H1 (cell line): Measurements from ENCODE around the gene MLEC. TPM values are rescaled to one million over a fixed set of nuclear protein-coding genes. Genes with fewer than 3 reads are reported as not detected.

Experiments used
- CTCF ChIA-PET: fragments of 300-600 bp; sonication (Branson Sonifier 250); formaldehyde crosslinking; loops from one replicate; lab custom pipeline; 2021; ENCODE audit not compliant: partially characterized antibody; lab: Charles Lee
- POLR2A ChIA-PET: fragments of 300-600 bp; sonication (Branson Sonifier 250); formaldehyde crosslinking; loops from one replicate; lab custom pipeline; 2021; ENCODE audit warnings: inconsistent platforms; ENCODE audit not compliant: partially characterized antibody; lab: Charles Lee
- DNase-seq, 2 experiments: peaks; one replicate each; pipeline versions ENCODE4 v3.0.0 to v3.0.0-alpha.2; 2010 to 2022; ENCODE audit warnings: low spot score in 2 of 2, low read depth in 1 of 2, mixed read lengths in 1 of 2
- FAIRE-seq: peaks from 2 replicates; lab custom pipeline; 2011; peaks lifted over from hg19 to GRCh38; lab: Jason Lieb, UNC
- H2AFZ ChIP-seq: 2 replicates; pipeline ENCODE4 v1.8.1; 2012; ENCODE audit warnings: low read length, inconsistent platforms
- H2AK5ac ChIP-seq: 2 replicates; pipeline ENCODE4 v1.6.1; 2013; ENCODE audit warnings: low read depth, low read length
- H2BK120ac ChIP-seq: replicated peaks from 2 replicates; pipeline ENCODE3; 2013; ENCODE audit warnings: low read depth, low read length, inconsistent platforms
- H2BK12ac ChIP-seq: 2 replicates; pipeline ENCODE4 v1.6.1; 2013; ENCODE audit warnings: low read depth, low read length
- H2BK15ac ChIP-seq: 2 replicates; pipeline ENCODE4 v1.6.1; 2013; ENCODE audit warnings: low read length
- H2BK20ac ChIP-seq: 2 replicates; pipeline ENCODE4 v1.6.1; 2013; ENCODE audit warnings: low read length
- H2BK5ac ChIP-seq: 2 replicates; pipeline ENCODE4 v1.6.1; 2013; ENCODE audit warnings: low read depth, low read length
- H3K14ac ChIP-seq: 2 replicates; pipeline ENCODE4 v1.6.1; 2013; ENCODE audit warnings: inconsistent platforms; ENCODE audit not compliant: insufficient read length
- H3K18ac ChIP-seq: 2 replicates; pipeline ENCODE4 v1.6.1; 2013; ENCODE audit warnings: low read length; ENCODE audit errors: extremely low read depth
- H3K23ac ChIP-seq: 2 replicates; pipeline ENCODE4 v1.6.1; 2013; ENCODE audit warnings: inconsistent platforms; ENCODE audit not compliant: insufficient read length
- H3K23me2 ChIP-seq: 2 replicates; pipeline ENCODE4 v1.6.1; 2013; ENCODE audit warnings: low read depth, low read length
- H3K27ac ChIP-seq: 2 replicates; pipeline ENCODE4 v1.6.1; 2011; ENCODE audit warnings: low read depth, low read length, inconsistent platforms
- H3K27me3 ChIP-seq, 4 experiments: replicated peaks in 1 of 4; 1 replicate in 1 of 4; 2 replicates in 3 of 4; pipeline versions ENCODE4 v1.6.1 to v1.8.1; 2011 to 2013; ENCODE audit warnings: low read length in 3 of 4, mild to moderate bottlenecking in 3 of 4, inconsistent platforms in 2 of 4, mixed read lengths in 2 of 4, moderate library complexity in 1 of 4; ENCODE audit not compliant: control insufficient read depth in 3 of 4, insufficient read depth in 3 of 4; ENCODE audit errors: extremely low read depth in 1 of 4
- H3K36me3 ChIP-seq, 4 experiments: 2 replicates each; pipeline versions ENCODE4 v1.6.1 to v1.8.1; 2011 to 2013; ENCODE audit warnings: mild to moderate bottlenecking in 4 of 4, low read length in 3 of 4, moderate library complexity in 2 of 4, control low read depth in 1 of 4, inconsistent platforms in 1 of 4; ENCODE audit not compliant: insufficient read depth in 4 of 4, control insufficient read depth in 2 of 4
- H3K4ac ChIP-seq: replicated peaks from 2 replicates; pipeline ENCODE3; 2013; ENCODE audit warnings: low read length, low read depth, mixed read lengths, inconsistent platforms; ENCODE audit not compliant: insufficient read length
- H3K4me1 ChIP-seq, 4 experiments: replicated peaks in 1 of 4; 1 replicate in 1 of 4; 2 replicates in 3 of 4; pipeline versions ENCODE4 v1.6.1 to v1.8.1; 2011 to 2013; ENCODE audit warnings: low read length in 3 of 4, inconsistent platforms in 2 of 4, mixed read lengths in 1 of 4; ENCODE audit not compliant: insufficient read depth in 4 of 4, control insufficient read depth in 3 of 4
- H3K4me2 ChIP-seq, 2 experiments: 2 replicates each; pipeline versions ENCODE4 v1.6.1 to v1.8.1; 2011 to 2013; ENCODE audit warnings: low read depth in 2 of 2, low read length in 2 of 2, control low read depth in 1 of 2, inconsistent platforms in 1 of 2, mild to moderate bottlenecking in 1 of 2; ENCODE audit not compliant: insufficient read depth in 1 of 2
- H3K4me3 ChIP-seq, 4 experiments: fragments of 200-600, 300-600 bp in 1 of 4; sonication (generic), shearing (Covaris generic), sonication (Bioruptor Twin) in 1 of 4; 2 replicates each; pipeline versions ENCODE4 v1.5.1 to v1.8.1; 2011 to 2016; ENCODE audit warnings: low read length in 4 of 4, low read depth in 3 of 4, control low read depth in 2 of 4, inconsistent platforms in 2 of 4, mild to moderate bottlenecking in 2 of 4, mixed read lengths in 1 of 4, moderate library complexity in 1 of 4; ENCODE audit not compliant: insufficient read depth in 2 of 4; ENCODE audit errors: extremely low read depth in 1 of 4
- H3K56ac ChIP-seq: replicated peaks from 2 replicates; pipeline ENCODE3; 2013; ENCODE audit warnings: low read depth, mild to moderate bottlenecking, mixed read lengths, low read length, inconsistent platforms; ENCODE audit not compliant: insufficient read length
- H3K79me1 ChIP-seq: 2 replicates; pipeline ENCODE4 v1.6.1; 2013; ENCODE audit warnings: low read depth, low read length, control low read depth
- H3K79me2 ChIP-seq, 2 experiments: 2 replicates each; pipeline versions ENCODE4 v1.6.1 to v1.8.1; 2012 to 2013; ENCODE audit warnings: low read length in 2 of 2, mild to moderate bottlenecking in 2 of 2, inconsistent platforms in 1 of 2; ENCODE audit not compliant: insufficient read depth in 2 of 2, control insufficient read depth in 1 of 2
- H3K9ac ChIP-seq, 4 experiments: replicated peaks in 1 of 4; 1 replicate in 1 of 4; 2 replicates in 3 of 4; pipeline versions ENCODE4 v1.6.1 to v1.8.1; 2011 to 2013; ENCODE audit warnings: low read depth in 3 of 4, low read length in 3 of 4, control low read depth in 2 of 4, mild to moderate bottlenecking in 2 of 4, moderate library complexity in 2 of 4, inconsistent platforms in 1 of 4; ENCODE audit errors: extremely low read depth in 1 of 4
- H3K9me3 ChIP-seq, 2 experiments: 2 replicates each; pipeline versions ENCODE4 v1.6.1 to v1.8.1; 2012 to 2013; ENCODE audit warnings: mild to moderate bottlenecking in 2 of 2, moderate library complexity in 2 of 2, control low read depth in 1 of 2, inconsistent platforms in 1 of 2, low read depth in 1 of 2, low read length in 1 of 2, mixed read lengths in 1 of 2; ENCODE audit not compliant: insufficient read depth in 2 of 2
- H4K20me1 ChIP-seq, 2 experiments: replicated peaks in 1 of 2; 2 replicates each; pipeline versions ENCODE3 to v1.8.1; 2011 to 2013; ENCODE audit warnings: inconsistent platforms in 2 of 2, low read length in 2 of 2, mild to moderate bottlenecking in 1 of 2; ENCODE audit not compliant: insufficient read depth in 2 of 2, control insufficient read depth in 1 of 2
- H4K5ac ChIP-seq: 2 replicates; pipeline ENCODE4 v1.6.1; 2013; ENCODE audit warnings: low read length, low read depth, mixed read lengths, inconsistent platforms; ENCODE audit not compliant: insufficient read length
- H4K8ac ChIP-seq: 2 replicates; pipeline ENCODE4 v1.8.0; 2013; ENCODE audit warnings: mild to moderate bottlenecking, moderate library complexity, low read length, inconsistent platforms; ENCODE audit not compliant: insufficient read depth; ENCODE audit errors: extremely low read depth
- H4K91ac ChIP-seq: replicated peaks from 2 replicates; pipeline ENCODE3; 2013; ENCODE audit warnings: low read length, mixed read lengths, inconsistent platforms; ENCODE audit not compliant: insufficient read length
- ATF2 ChIP-seq: IDR thresholded peaks from 2 replicates; pipeline ENCODE4 v1.6.1; 2012; ENCODE audit warnings: low read length, inconsistent platforms
- ATF3 ChIP-seq: IDR thresholded peaks from 2 replicates; pipeline ENCODE4 v1.6.1; 2011; ENCODE audit warnings: low read depth, mild to moderate bottlenecking, low read length; ENCODE audit not compliant: insufficient read depth
- GTF2F1 ChIP-seq: IDR thresholded peaks from 2 replicates; pipeline ENCODE4 v1.6.1; 2012; ENCODE audit warnings: low read depth, low read length, improper control_type of control experiment, borderline replicate concordance
- MAX ChIP-seq: IDR thresholded peaks from 2 replicates; pipeline ENCODE4 v1.6.1; 2012; ENCODE audit warnings: inconsistent platforms
- SIN3A ChIP-seq, 2 experiments: IDR thresholded peaks in 1 of 2; conservative IDR thresholded peaks in 1 of 2; 2 replicates each; pipeline ENCODE4 v1.6.1; 2011 to 2012; ENCODE audit warnings: low read length in 2 of 2, improper control_type of control experiment in 1 of 2, low read depth in 1 of 2, mild to moderate bottlenecking in 1 of 2
- YY1 ChIP-seq: IDR thresholded peaks from 2 replicates; pipeline ENCODE4 v1.6.1; 2011; ENCODE audit warnings: low read depth, mild to moderate bottlenecking, low read length
- WGBS, 2 experiments: shearing (Covaris generic) in 1 of 2; methylation state at CpG; one replicate each; pipeline versions ENCODE4 v1.1.6 to v1.1.7; 2013 to 2015; ENCODE audit warnings: low lambda C conversion rate in 2 of 2, mixed read lengths in 2 of 2, inconsistent platforms in 1 of 2, low coverage in 1 of 2, missing lambda C conversion rate in 1 of 2; ENCODE audit not compliant: insufficient replicate concordance in 2 of 2, insufficient coverage in 1 of 2, insufficient read length in 1 of 2; ENCODE audit errors: extremely low coverage in 1 of 2, missing lambda C conversion rate in 1 of 2; 5-methylcytosine and 5-hydroxymethylcytosine counted together
- polyA plus RNA-seq, 7 experiments: library from polyadenylated mRNA; depleted of rRNA in 3 of 7; stranded (reverse) in 5 of 7; unstranded in 2 of 7; fragments of >200 nt in 5 of 7; fragments of 200-250 nt in 2 of 7; gene quantifications; 1 replicate in 5 of 7; 2 replicates in 1 of 7; 4 replicates in 1 of 7; pipeline versions ENCODE4 v1.2.1 to v1.2.3, GENCODE V29; 2011 to 2013; ENCODE audit warnings: missing spikeins in 2 of 7, mixed read lengths in 2 of 7
- total RNA-seq: library from RNA; stranded (reverse); fragmentation: NEBNext Ultra II Directional; extraction: Animal tissue kit (Norgen Biotek cat#: 25700); gene quantifications from 2 replicates; pipeline ENCODE4 v1.2.1, GENCODE V29; 2021

The MLEC gene
- total and polyA plus RNA-seq, 2 of the 8 experiments (the other 6 are each of a cell fraction or from before 2014, with no cell fraction given): 37.1 to 260 TPM

GRCh38 chr12:120639771-120640721 lies 46.9 kb upstream of the MLEC start, which contains the start of gene CABP1:
CABP1 (plus strand) TSS chr12:120640626; CDS start chr12:120640686, 60 bp downstream.
- Histone ChIP-seq H2BK12ac (peak within 1 kb of the TSS; percentile 60; the same call in 1 of the 2 replicates), H2BK120ac (no peak within 1 kb of the TSS), H3K27me3 (peaks cover 0 to 16% (median 12%) of the 10 kb centered on the region in 4 experiments; a peak in 4 of 7 replicates), H3K56ac (peak within 1 kb of the TSS; percentile 52), H3K4ac (no peak within 1 kb of the TSS), H4K20me1 (peaks cover 0 to 5% of the 10 kb centered on the region in 2 experiments), H3K9me3 (no peaks in the 10 kb centered on the region), H3K36me3 (no peaks in the 10 kb centered on the region), H3K4me3 (peak within 1 kb of the TSS; percentile 50 to 78 (median 57)), H3K9ac (peak within 1 kb of the TSS in 3 of 4 experiments; percentile 25 to 54 (median 47); a peak in 3 of 7 replicates), H3K27ac (no peak within 1 kb of the TSS), H4K8ac (peak within 1 kb of the TSS; percentile 57; the same call in 1 of the 2 replicates), H3K23ac (no peak within 1 kb of the TSS), H3K18ac (peak within 1 kb of the TSS; percentile 71), H3K4me1 (peaks cover 0 to 11% (median 8%) of the 10 kb centered on the region in 4 experiments; a peak in 5 of 7 replicates), H3K23me2 (peaks cover 10% of the 10 kb centered on the region; the same call in 1 of the 2 replicates), H4K91ac (peak within 1 kb of the TSS; percentile 6), H3K4me2 (peak within 1 kb of the TSS; percentile 83 to 91), H2BK15ac (no peak within 1 kb of the TSS), H4K5ac (peak within 1 kb of the TSS; percentile 15), H2AFZ (peak within 1 kb of the TSS; percentile 71), H2BK5ac (0 out of 2 replicates have a peak within 1 kb of the TSS, but pooled peaks have one; percentile 27), H2AK5ac (no peak within 1 kb of the TSS), H2BK20ac (no peak within 1 kb of the TSS), H3K14ac (no peak within 1 kb of the TSS), H3K79me2 (no peaks in the 10 kb centered on the region), H3K79me1 (no peaks in the 10 kb centered on the region)
- WGBS, 2 experiments: 10% methylated on average over 19 of the region's 56 CpGs; no CpG with 5 or more reads in 1 of the 2 experiments
- ChIA-PET CTCF (interaction anchor here (0.5 to 3.2 kb wide), 7 partner anchors 9 to 365 kb away, joined by 3 to 17 read pairs (median 6); no protein-coding TSS in a partner anchor), POLR2A (interaction anchor here (1.2 to 1.6 kb wide), 4 partner anchors 11 to 66 kb away, joined by 3 to 4 read pairs (median 4); partner anchors contain the start of gene POP5)
- DNase-seq (peak; percentile 36 to 87), FAIRE-seq (no peak)
- peak; percentile 90 for TF ChIP-seq MAX
- peak; percentile 13; the same call in 1 of the 2 replicates for TF ChIP-seq YY1
- TF ChIP-seq GTF2F1: no peak
- TF ChIP-seq ATF3: no peak
- no peak; the same call in 1 of the 2 replicates for TF ChIP-seq ATF2
- TF ChIP-seq SIN3A (conservative IDR thresholded peaks at IDR 0.05 in 1 of 2, IDR thresholded peaks at IDR 0.05 in 1 of 2; ENCODE audit: low read depth in 1 of 2, low read length in 2 of 2): peak in 1 of 2 experiments; percentile 70; a peak in 2 of 4 replicates
